Panc1 (cell line): ENCODE data around the gene EHBP1. TPM values are rescaled to one million over a fixed set of nuclear protein-coding genes. Genes with fewer than 3 reads are reported as not detected.

Experiments
- ATAC-seq: fragments of 200-7000 bp; cut with Tn5 transposase; 2 replicates; pipeline ENCODE4 v1.9.1; 2020; ENCODE audit warnings: mild to moderate bottlenecking, moderate library complexity
- BruUV-seq: library from RNA; stranded (reverse); fragments of 400-500 nt; replicated peaks from 2 replicates; lab custom pipeline; 2021; lab: Mats Ljungman, UMichigan
- CTCF ChIA-PET: fragments of 300-600 bp; sonication (Branson Sonifier 250); formaldehyde crosslinking; loops from one replicate; lab custom pipeline; 2022; ENCODE audit warnings: antibody characterized with exemption; lab: Charles Lee
- POLR2A ChIA-PET: fragments of 300-600 bp; sonication (Branson Sonifier 250); formaldehyde crosslinking; loops from one replicate; lab custom pipeline; 2022; ENCODE audit warnings: antibody characterized with exemption; lab: Charles Lee
- DNase-seq: peaks from one replicate; pipeline ENCODE4 v3.0.0-alpha.2; 2010; ENCODE audit warnings: low read depth, low spot score
- H3K27ac ChIP-seq: 2 replicates; pipeline ENCODE4 v1.5.1; 2011; ENCODE audit warnings: mild to moderate bottlenecking, low read length, inconsistent platforms
- H3K27me3 ChIP-seq: fragments of 200-500 bp; sonication (Bioruptor generic); 2 replicates; pipeline ENCODE4 v1.6.0; 2014; ENCODE audit warnings: low read length, inconsistent platforms; ENCODE audit not compliant: control insufficient read depth, insufficient read depth
- H3K36me3 ChIP-seq: fragments of 200-500 bp; sonication (Bioruptor generic); 2 replicates; pipeline ENCODE4 v1.5.1; 2014; ENCODE audit warnings: inconsistent platforms, mild to moderate bottlenecking, low read length, moderate library complexity; ENCODE audit not compliant: control insufficient read depth, insufficient read depth
- H3K4me1 ChIP-seq: 2 replicates; pipeline ENCODE4 v1.5.1; 2011; ENCODE audit warnings: inconsistent platforms, mild to moderate bottlenecking, low read length, moderate library complexity; ENCODE audit not compliant: control insufficient read depth, insufficient read depth
- H3K4me3 ChIP-seq, 2 experiments: 2 replicates each; pipeline ENCODE4 v1.5.1; 2011 to 2012; ENCODE audit warnings: low read depth in 2 of 2, low read length in 2 of 2, mild to moderate bottlenecking in 2 of 2, inconsistent platforms in 1 of 2, moderate library complexity in 1 of 2
- H3K9me3 ChIP-seq: fragments of 200-500 bp; sonication (Bioruptor generic); 2 replicates; pipeline ENCODE4 v1.5.1; 2014; ENCODE audit warnings: low read depth, mild to moderate bottlenecking, inconsistent platforms, low read length, moderate library complexity; ENCODE audit not compliant: control insufficient read depth, insufficient read depth
- CTCF ChIP-seq: fragments of 450-650 bp; IDR thresholded peaks from 2 replicates; pipeline ENCODE4 v1.5.1; 2017; ENCODE audit warnings: mild to moderate bottlenecking
- POLR2AphosphoS5 ChIP-seq: IDR thresholded peaks from 2 replicates; pipeline ENCODE4 v1.6.1; 2012; ENCODE audit warnings: mild to moderate bottlenecking, low read depth, low read length, moderate library complexity
- REST ChIP-seq, 2 experiments: IDR thresholded peaks; 2 replicates each; pipeline ENCODE4 v1.6.1; 2011 to 2012; ENCODE audit warnings: low read depth in 2 of 2, control low read depth in 1 of 2, low read length in 1 of 2, mild to moderate bottlenecking in 1 of 2, moderate library complexity in 1 of 2; ENCODE audit not compliant: insufficient read depth in 1 of 2
- SIN3A ChIP-seq: IDR thresholded peaks from 2 replicates; pipeline ENCODE4 v1.6.1; 2012; ENCODE audit warnings: low read depth, mild to moderate bottlenecking, low read length, moderate library complexity, borderline replicate concordance; ENCODE audit not compliant: insufficient read depth
- TCF7L2 ChIP-seq: IDR thresholded peaks from 2 replicates; pipeline ENCODE4 v1.6.1; 2011; ENCODE audit warnings: mild to moderate bottlenecking, low read depth, low read length, inconsistent platforms
- in situ Hi-C: cut with HindIII; loops from 2 replicates; pipeline ENCODE4 v1.10.0; 2016; ENCODE audit warnings: low sequenced_read_pairs, low pct_unique_long_range_greater_than_20kb
- intact Hi-C: fragments of 100-400 bp; cut with micrococcal nuclease; formaldehyde crosslinking; loops from one replicate; pipeline ENCODE4 v1.10.0; 2022; ENCODE audit not compliant: unreplicated experiment
- total RNA-seq: library from RNA; stranded (reverse); gene quantifications from one replicate; pipeline ENCODE4 v1.2.1, GENCODE V29; 2021; ENCODE audit not compliant: unreplicated experiment

EHBP1 gene
- total RNA-seq, 1 experiment from 2014 or later, result 46.1 TPM

- no peaks in the 10 kb centered on the region for H3K27me3 ChIP-seq
- H3K36me3 ChIP-seq, result no peaks in the 10 kb centered on the region
- CTCF ChIA-PET, result no interaction called here
- no peaks in the 10 kb centered on the region for H3K9me3 ChIP-seq
- TF ChIP-seq REST (IDR thresholded peaks at IDR 0.05; ENCODE audit: insufficient read depth in 1 of 2, low read depth in 2 of 2, low read length in 1 of 2) (no peak), SIN3A (no peak), POLR2AphosphoS5 (no peak), CTCF (no peak), TCF7L2 (no peak)
- no TSS peak for BruUV-seq
- H3K27ac ChIP-seq, result no peak overlapping the region
- in situ Hi-C loops (no loop called here), intact Hi-C loops (no loop called here)
- DNase-seq (no peak), ATAC-seq (no peak)
- POLR2A ChIA-PET, result no interaction called here
- H3K4me1 ChIP-seq, result no peaks in the 10 kb centered on the region
- H3K4me3 ChIP-seq, result no peak overlapping the region
These were observed 226.0 kb downstream of the EHBP1 start for GRCh38 chr2:62931536-62931935.

GRCh38 chr2:62933398-62933917 lies 227.9 kb downstream of the EHBP1 start:
- ATAC-seq, result no peak
- Histone ChIP-seq H3K4me3 (no peak overlapping the region), H3K27me3 (no peaks in the 10 kb centered on the region), H3K9me3 (no peaks in the 10 kb centered on the region), H3K4me1 (no peaks in the 10 kb centered on the region), H3K27ac (no peak overlapping the region), H3K36me3 (no peaks in the 10 kb centered on the region)
- in situ Hi-C loops (no loop called here), intact Hi-C loops (no loop called here)
- BruUV-seq, result no TSS peak
- ChIA-PET CTCF (no interaction called here), POLR2A (no interaction called here)
- DNase-seq, result no peak
- no peak for TF ChIP-seq REST (IDR thresholded peaks at IDR 0.05; ENCODE audit: insufficient read depth in 1 of 2, low read depth in 2 of 2, low read length in 1 of 2)
- no peak for TF ChIP-seq CTCF
- no peak for TF ChIP-seq TCF7L2
- no peak for TF ChIP-seq SIN3A
- TF ChIP-seq POLR2AphosphoS5, result no peak
